GM11168 (cell line): ENCODE data around the gene PRKAG3.

Experiments used
- in situ Hi-C: fragments of 300-500 bp; cut with MboI; formaldehyde crosslinking; loops from one replicate; pipeline ENCODE4 v1.12.0; 2022; ENCODE audit warnings: low sequenced_read_pairs; ENCODE audit not compliant: unreplicated experiment

Gene PRKAG3

GRCh38 chr2:218831378-218831990 lies at the start of gene PRKAG3:
PRKAG3 (minus strand) TSS chr2:218831803.
- in situ Hi-C loops: no loop called here

- in situ Hi-C loops: no loop called here
Measured at GRCh38 chr2:218880859-218881594, 49.4 kb upstream of the PRKAG3 start.

GRCh38 chr2:218880102-218880858 lies 48.7 kb upstream of the PRKAG3 start, which contains the start of gene WNT10A:
WNT10A (plus strand) TSS chr2:218880852; CDS start chr2:218880996, 144 bp downstream.
- in situ Hi-C loops: no loop called here

GRCh38 chr2:218879776-218880101 lies 48.1 kb upstream of the PRKAG3 start:
- in situ Hi-C loops: no loop called here

- in situ Hi-C loops: no loop called here
Measured at GRCh38 chr2:218878926-218879761, 47.5 kb upstream of the PRKAG3 start.

- in situ Hi-C loops: no loop called here
Measured at GRCh38 chr2:218878486-218878885, 46.9 kb upstream of the PRKAG3 start.

- in situ Hi-C loops: no loop called here
Measured at GRCh38 chr2:218877891-218878290, 46.3 kb upstream of the PRKAG3 start.

GRCh38 chr2:218877331-218877730 lies 45.7 kb upstream of the PRKAG3 start:
- in situ Hi-C loops: no loop called here

GRCh38 chr2:218876562-218877219 lies 45.1 kb upstream of the PRKAG3 start:
- in situ Hi-C loops: no loop called here

- in situ Hi-C loops: no loop called here
Measured at GRCh38 chr2:218875692-218876246, 44.2 kb upstream of the PRKAG3 start.

- in situ Hi-C loops: no loop called here
Measured at GRCh38 chr2:218873359-218874194, 42.0 kb upstream of the PRKAG3 start.

- in situ Hi-C loops: no loop called here
Measured at GRCh38 chr2:218872645-218873358, 41.2 kb upstream of the PRKAG3 start.

GRCh38 chr2:218871345-218872302 lies 40.0 kb upstream of the PRKAG3 start:
- in situ Hi-C loops: no loop called here

- in situ Hi-C loops: no loop called here
Measured at GRCh38 chr2:218870984-218871344, 39.4 kb upstream of the PRKAG3 start.

- in situ Hi-C loops: loop anchor here (5.0 kb wide), 1 partner anchor 33 kb away; no protein-coding TSS in a partner anchor
Measured at GRCh38 chr2:218869064-218869463, 37.5 kb upstream of the PRKAG3 start.

- in situ Hi-C loops: loop anchor here (5.0 kb wide), 1 partner anchor 34 kb away; no protein-coding TSS in a partner anchor
Measured at GRCh38 chr2:218867900-218868299, 36.3 kb upstream of the PRKAG3 start.

- in situ Hi-C loops: loop anchor here (5.0 kb wide), 1 partner anchor 36 kb away; no protein-coding TSS in a partner anchor
Measured at GRCh38 chr2:218865999-218866398, 34.4 kb upstream of the PRKAG3 start.
